ENCODE measurements around the gene FAM168B.

Gene FAM168B

DNA sequence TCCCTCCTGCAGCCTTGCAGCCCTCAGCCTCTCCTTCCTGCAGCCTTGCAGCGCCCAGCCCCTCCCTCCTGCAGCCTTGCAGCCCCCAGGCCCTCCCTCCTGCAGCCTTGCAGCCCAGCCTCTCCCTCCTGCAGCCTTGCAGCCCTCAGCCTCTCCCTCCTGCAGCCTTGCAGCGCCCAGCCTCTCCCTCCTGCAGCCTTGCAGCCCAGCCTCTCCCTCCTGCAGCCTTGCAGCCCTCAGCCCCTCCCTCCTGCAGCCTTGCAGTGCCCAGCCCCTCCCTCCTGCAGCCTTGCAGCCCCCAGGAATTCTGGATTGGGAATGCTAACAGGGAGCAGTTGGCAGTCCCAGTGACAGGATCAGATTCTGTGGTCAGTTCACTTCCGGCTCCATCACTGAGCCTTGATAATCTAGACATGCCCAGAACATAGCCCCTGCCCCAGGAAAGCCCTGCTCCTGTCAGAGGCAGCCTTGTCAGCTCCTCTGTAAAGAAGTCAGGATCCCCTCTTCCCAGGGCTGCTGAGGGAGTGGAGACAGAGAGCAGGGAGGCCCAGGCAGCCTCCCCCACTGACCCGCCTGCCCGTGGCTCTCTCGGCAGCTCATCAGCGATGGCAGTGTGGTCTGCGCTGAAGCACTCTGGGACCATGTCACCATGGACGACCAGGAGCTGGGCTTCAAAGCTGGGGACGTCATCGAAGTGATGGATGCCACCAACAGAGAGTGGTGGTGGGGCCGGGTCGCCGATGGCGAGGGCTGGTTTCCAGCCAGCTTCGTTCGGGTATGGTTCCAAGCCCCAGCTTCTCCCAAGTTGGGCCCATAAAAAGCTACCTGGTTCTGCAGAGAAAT lies 54.8 kb downstream of the FAM168B start:
- no peak for DNase-seq

DNA sequence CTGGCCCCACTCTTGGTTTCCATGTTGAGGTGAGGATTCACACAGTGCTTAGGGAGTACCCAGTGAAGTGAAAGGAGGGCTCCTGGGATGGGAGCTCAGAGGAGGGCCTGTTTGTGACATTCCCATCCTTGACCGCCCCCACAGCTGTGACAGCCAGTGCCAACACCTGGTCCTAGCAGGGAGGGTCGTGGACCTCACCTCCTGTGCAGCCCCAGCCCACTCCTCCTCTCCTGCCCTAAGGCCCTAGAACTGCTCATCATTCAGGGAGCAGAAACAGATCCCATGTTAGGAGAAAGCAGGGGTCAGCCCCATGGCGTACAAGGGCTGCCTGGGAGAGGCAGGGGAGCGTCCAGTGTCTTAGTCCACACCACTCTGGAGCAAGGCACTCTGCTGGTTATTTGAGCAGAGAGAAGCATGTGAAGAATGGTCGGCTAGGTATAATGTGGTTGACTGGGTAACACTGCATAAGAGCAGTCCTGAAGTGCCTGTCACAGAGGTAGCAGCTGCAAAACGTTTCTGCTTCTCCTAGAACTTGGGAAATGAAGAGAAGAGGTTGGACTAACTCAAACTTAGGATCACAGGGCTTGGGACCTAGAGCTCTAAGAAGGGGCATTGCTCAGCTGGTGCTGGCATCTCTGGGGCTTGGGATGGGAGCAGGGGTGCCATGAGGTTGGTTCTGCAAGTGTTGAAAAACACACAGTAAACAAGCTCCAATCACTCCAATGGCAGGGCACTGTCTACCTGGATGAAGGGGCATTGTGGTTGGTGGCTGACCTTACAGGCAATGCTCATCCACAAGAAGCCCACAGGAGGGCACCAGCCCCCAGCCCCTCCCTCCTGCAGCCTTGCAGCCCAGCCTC lies 55.6 kb downstream of the FAM168B start:
- no peak for DNase-seq

DNA sequence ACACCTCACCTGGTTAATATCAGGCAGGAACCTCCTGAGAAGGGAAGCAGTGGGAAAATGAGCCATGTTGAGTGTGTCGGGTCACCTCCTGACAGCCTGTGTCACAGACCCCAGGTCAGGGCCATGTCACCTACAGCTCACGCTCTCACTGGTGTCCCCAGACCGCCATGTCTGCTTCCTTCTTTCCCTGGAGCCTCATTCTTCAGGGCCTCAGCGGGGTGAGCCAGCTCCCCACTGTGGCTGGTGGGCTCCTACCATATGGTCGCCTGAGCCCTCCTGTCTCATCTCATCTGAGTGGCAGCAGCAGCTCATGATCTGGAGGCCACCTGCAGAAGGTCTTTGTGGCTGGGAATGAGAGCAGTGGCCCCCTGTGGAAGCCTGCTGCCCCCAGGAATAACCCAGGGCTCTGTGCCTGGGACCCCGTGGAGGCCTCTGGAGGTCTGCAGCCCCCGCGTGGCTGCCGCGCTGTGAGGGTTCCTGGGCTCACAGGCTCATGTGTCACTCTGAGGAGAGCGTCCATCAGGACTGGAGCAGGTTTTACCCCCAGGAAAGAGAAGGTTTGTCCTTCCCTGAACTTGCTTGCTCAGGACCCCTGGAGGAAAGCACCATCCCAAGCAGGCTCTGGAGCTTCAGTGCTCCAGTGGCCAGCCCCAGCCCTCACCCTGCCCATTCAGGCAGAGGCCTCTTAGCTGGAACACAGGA lies 56.4 kb downstream of the FAM168B start:
- no peak for DNase-seq

DNA sequence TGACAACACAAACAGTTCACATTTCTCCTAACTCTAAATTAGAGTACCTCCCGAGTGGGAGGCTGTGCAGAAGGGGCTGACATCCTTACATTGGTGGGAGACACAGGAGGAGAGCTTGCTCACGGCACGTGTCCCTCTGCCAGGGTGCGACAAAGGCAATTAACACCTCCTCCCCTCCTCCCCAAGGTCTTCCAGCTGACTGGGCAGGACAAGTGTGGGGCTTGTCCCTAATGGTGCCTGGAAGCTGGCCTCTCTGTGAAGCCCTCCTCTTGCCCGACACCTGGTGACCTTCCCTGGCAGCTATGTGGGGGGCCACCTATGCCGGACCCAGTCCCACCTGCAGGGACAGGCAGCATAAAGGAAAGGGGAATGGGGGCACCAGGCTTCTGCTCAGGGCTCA lies 57.0 kb downstream of the FAM168B start:
- DNase-seq, result no peak

DNA sequence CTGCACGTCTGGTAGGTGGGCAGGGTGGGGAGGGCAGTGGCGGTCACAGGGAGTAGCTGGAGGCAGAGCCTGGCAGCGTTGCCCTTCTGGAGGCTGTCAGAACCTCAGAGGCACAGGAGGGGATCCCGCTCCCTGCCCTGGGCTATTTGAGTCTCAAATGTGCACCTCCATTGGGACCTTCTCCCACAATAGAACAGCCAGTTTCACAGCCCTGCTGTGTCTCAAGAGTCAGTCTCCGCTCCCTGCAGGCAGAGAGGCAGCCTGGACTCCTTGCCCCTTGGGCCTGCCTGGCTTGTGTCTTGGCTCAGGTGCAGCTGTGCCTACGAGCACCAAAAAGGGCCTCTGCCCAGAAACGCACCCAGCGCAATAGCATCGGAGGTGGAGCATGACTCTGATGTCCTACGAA lies 57.4 kb downstream of the FAM168B start:
- no peak for DNase-seq

DNA sequence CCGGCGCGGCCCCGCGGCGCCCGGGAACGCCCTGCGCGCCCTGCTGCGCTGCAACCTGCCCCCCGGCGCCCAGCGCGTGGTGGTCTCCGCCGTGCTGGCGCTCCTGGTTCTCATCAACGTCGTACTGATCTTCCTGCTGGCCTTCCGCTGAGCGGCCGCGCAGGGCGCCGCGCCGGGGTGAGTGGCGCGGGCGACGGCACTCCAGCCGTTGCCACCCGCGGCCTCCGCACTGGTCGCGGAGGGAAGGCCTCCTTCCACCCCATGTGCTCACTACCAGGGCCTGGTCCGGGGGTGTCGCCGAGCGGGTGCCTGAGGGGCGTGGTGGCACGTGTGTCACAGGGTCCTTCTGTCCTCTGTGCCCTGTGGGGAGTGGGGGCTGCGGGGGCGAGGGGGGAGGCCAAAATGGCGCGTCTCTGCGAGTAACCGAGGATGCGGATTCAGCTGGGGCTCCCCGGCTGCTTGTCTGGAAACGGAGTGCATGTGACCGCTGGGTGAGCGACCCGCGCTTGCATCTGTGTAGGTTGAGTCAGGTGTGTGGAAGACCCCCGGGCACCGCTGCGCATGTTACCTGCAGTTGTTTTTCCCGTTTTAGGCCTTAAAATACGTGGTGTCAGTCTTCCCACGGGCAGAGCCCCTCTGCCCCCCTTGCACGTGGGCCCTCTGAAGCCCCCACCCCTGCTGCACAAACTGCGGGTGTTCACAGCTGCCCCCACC lies 58.0 kb downstream of the FAM168B start:
- no peak for DNase-seq

DNA sequence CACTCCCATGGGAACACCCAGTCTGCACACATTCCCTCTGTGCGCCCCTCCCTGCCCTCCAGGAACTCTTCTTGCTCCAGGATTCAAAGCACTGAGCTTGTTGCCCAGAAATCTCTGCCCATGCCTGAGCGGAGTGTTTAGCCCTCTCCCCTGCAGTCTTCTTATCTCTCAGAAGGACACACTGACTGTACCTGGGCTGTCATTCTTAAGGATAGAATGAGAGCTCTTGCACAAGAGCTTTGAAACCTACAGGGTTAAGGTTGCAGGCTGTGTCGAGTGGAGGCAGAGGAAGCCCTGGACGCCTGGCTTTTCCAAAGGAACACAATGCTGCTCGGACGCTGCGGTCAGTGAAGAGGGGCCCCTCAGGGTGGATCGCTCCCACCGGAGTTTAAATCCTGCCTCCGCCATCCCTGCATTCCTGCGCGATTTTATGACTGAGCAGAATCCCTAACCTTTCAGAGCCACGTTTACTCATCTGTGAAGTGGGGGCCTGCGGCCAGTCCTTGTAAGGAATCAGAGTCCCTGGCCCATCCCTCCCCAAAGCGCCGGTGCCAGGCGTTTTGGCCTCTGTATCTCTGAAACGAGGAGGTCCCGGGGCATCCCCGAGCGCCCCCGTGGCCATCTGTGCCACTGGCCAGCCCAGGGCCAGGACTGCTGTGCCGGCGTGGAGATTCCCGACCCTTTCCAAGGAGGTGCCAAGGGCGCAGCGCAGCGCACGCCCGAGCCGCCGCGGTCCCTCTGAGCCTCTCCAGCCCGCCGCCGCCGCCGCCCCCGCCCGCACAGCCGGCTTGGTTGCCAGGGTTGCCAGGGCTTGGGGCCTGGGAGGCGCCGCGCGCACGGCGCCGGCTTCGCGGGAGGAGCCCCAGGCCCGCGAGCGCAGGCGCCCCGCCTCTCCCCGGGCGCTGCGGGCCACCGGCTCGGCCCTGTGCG lies 58.9 kb downstream of the FAM168B start:
- no peak for DNase-seq

DNA sequence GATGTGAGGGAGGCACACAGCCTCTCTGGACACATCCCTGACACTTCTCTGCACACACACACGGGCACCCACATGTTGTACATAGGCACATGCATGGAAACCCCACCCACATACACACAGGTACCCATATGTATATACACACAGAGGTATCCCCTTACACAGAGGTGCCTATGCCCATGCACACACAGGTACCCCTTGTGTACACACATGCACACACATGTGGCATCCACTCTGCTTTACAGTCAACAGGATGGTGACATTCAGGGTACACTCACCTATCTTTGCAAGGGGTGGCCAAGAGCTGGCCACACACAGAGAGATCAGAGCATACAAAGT lies 59.5 kb downstream of the FAM168B start:
- DNase-seq, result no peak

DNA sequence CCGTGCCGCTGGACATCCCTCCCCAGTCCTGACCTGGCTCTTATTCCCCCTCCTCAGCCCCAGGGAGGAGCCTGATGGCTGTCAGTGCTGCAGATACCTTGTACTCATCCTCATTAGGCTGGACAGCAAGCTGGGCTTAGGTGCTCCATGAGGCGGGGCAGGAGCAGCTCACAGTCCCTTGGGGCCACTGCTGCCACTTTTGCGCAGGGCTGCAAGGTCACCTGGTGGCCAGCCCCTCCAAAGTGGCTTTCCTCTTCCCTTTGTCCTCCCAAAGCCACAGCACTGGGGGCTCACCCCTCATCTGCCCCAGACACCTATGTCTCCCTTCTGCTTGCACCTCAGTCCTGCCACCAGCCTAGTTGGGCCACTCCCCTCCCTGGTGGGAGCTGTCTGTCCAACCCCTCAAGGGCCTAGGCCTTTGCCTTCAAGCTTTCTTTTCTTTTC lies 60.8 kb downstream of the FAM168B start:
- no peak for DNase-seq

DNA sequence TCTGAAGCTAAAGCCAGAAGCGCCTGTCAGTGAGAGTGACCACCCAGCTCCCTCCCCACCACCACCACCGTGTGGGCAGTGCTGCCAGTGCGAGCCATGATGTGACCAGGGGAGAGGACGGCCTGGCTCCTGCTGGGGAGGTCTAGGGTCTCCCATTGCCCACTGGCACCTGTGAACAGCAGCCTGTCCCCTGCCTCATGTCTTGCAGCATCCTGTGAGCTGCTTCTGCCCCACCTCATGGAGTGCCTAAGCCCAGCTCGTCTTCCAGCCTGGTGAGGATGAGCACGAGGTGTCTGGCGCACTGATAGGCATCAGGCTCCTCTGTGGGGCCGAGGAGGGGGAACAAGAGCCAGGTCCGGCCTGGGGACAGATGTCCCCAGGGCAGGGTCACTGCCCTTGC lies 61.4 kb downstream of the FAM168B start:
- no peak for DNase-seq

DNA sequence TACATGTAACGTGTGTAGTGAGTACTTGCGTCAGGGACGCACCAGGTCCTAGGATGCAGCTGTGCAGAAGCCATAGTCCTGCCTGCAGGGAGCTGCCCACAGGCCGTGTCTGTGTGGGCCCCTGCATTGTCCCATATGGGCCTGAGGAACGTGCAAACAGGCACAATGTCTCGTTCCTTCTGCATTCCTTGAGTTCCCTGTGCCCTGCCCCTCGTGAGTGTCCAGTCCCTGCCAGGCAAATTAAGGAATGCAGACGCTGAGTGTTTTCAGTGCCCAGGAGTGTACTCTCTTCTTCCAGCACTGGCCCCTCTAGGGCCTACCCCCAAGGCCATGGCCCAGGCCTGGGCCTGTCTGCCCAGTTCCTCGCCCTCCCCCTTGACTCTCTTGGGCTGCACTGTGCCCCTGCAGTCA lies 61.8 kb downstream of the FAM168B start:
- no peak for DNase-seq

DNA sequence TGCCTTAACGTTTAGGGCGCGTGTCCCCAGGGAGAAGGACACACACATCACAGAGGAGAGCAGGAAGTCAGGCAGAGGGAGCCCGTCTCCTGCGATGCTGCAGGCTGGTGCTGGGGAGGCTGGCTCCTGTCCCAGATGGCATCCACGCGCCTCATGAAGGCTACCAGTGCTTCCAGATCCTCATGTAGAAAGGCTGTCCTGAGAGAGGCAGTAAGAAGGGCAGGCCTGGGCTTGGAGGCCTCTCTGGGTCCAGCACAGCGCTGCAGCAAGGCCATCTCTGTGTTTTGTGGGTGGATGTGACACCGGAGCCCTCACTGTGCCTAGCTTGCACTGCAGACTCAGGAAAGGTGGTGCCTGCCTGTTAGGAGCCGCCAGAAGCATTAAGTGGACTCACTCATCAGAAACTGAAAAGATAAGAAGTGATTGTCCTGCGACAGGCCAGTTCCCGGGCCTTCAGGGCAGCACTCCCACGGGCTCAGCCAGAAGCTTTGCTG lies 62.7 kb downstream of the FAM168B start:
- DNase-seq, result no peak

DNA sequence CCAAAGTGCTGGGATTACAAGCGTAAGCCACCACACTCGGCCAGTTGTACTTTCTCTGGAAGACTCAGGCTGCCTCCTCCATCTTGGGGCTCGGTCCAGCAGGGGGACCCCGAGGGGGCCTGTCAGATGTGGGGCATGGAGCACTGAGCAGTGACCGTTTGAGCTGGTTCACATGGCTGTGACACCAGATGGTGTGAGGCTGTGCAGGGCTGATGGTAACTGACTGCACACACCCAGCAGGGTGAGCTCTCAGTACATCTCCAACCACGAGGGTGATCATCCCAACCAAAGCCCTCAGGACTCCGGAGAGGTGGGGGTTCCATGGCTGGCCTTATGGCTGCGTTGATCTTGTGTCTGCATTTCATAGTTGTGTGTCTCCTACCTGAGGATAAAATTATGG lies 63.4 kb downstream of the FAM168B start:
- no peak for DNase-seq

DNA sequence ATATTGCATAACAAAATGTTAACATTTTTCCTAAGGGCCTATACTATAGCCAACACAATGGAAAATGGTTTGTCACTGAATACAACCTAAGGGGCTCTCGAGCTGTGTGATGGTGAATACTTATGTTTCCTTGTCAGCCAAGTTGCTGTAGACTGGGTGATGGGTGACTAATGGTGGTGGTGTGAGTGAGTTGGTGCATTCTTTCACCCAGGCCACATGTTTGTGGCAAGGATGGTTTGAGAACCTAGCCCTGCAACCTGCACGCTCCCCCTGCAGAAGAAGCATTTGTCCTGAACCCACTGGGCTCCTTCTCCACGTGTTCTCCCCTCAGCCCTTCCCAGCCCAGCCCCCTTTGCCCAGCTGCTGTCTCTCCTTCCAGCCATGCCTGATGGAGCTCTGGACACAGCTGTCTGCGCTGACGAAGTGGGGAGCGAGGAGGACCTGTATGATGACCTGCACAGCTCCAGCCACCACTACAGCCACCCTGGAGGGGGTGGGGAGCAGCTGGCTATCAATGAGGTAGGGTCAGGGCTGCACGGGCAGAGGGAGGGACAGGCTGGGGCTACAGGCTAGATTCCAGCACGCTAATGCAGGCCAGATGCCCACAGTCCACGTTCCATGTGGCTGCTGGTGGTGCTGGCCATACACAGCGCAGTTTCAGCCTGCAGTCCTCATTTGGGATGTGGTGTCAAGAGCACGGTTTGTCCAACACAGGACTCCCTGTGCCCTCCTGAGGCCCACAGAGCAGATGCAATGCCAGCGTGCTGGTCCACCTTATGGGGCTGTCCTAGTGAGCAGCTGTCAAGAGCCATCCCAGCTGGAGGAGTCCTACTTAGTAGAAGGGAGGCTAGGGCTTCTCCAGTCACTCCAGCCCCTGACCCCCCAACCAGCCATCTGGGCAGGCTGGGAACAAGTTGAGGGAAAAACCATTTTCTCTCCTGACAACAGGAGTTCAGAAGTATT lies 65.4 kb downstream of the FAM168B start:
- no peak for DNase-seq

DNA sequence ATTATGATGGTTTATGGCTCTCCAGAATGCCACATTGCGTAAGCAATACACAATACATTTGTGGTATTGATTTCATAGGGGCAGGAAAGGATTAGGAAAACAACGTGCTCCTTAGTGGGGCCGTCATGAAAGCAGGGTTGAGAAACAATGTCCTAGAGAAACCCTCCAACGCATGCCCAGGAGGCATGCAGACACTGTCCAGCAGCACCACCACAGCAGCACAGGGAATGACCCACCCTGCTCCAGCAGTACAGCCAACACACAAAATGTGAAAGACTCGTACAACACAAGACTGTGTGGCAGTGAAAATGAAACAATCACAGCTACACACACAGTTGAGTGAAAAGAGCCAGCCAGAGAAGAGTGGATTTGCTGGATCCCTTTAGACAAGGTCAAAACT lies 66.3 kb downstream of the FAM168B start:
- no peak for DNase-seq

DNA sequence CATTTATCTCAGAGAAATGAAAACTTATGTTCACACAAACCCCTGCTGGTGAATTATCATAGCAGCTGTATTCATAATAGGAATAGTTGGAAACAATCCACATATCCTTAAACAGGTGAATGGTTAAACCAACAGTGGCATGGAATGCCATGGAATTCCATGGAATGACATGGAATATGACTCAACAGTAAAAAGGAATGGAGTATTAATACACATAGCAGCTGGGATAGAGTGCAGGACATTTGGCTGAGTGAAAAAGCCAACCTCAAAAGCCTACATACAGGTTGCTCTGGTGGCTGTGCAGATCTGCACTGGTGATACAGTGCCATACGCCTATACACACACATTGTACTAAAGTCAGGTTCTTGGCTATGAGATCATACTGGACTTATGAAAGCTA lies 69.5 kb downstream of the FAM168B start:
- DNase-seq, result peak in 1 of 3 experiments; percentile 12

DNA sequence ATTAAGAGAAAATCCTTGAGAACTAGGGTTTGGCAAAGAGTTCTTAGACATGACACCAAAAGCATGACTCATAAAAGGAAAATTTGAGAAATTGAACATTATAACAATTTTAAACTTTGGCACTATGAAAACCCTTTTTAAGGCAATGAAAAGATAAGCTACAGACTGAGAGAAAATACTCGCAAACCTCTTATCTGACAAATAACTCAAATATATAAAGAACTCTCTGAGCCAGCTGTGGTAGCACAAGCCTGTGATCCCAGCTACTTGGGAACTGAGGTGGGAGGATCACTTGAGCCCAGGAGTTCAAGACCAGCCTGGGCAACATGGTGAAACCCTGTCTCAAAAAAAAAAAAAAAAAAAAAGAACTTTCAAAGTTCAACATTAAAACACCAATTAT lies 70.5 kb downstream of the FAM168B start:
- no peak for DNase-seq

DNA sequence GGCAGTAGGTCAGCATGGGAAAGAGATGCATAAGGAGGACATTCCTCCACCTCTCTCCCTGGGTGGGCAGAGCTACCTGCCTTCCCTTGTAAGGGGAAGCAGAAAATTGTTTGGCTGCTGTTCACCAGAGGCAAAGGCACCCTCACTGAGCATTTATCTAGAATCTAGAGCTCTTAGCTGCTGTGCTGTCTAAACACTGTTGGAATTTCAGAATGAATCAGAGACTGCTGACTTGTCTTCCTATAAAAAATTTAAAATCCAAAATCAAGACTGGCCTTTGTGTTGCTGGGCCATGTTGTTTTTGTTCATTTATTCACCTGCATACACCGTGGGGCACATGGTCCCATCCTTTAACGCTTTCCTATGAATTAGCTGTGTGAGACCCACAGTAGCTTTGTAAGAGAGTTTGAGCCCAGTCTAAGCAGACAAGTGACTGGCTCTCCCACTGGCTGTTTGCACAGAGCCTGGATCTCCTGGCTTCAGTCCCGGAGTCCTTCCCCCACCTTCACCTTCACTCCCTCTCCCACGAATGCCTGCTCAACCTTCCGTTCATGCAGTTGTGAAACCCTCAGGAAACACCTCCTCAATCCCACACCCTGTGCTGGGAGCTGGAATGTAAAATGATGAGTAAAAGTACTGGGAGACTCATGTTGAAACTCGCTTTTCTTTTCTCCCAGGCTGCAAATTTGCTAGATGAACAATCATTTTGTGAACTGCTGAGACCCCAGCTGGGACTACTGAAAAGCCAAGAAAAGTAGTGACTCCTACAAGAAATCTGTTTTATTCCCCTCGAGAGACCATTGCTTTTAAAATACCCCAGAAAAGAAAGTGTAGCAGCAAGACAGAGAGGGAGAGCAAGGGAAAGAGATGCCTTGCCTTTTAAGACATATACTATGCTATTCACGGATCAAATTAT lies 76.2 kb downstream of the FAM168B start:
- no peak for DNase-seq

DNA sequence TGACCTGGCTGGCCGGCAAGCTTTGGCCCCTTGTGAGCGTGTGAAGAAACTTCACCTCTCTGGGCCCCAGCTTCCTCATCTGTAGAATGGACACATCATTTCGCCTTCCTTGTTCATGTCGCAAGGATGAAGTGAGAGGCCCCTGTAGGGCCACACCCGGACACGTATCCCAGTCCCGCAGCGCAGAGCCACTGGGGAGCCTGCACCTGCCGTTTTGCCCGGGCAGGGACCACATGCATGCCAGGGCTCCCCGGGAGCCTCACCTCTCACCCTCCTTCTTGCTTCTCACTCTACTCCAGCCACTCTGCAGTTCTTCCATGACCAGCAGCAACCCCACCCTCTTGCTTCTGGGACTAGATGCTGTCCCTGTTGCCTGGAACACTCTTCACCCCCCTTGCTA lies 77.5 kb downstream of the FAM168B start:
- no peak for DNase-seq
